HL-60 (cell line): ENCODE data around the gene BRD4.

Source experiments
- DNase-seq, 2 experiments: peaks; one replicate each; pipeline ENCODE4 v3.0.0-alpha.2; 2010 to 2020; ENCODE audit warnings: low read depth in 1 of 2, low spot score in 1 of 2
- H3K27ac ChIP-seq: fragments of 250-450 bp; sonication (Bioruptor Pico); replicated peaks from 2 replicates; pipeline ENCODE4 v1.5.1; 2020; ENCODE audit warnings: mild to moderate bottlenecking, moderate library complexity
- H3K27me3 ChIP-seq: fragments of 250-450 bp; sonication (Bioruptor Pico); 2 replicates; pipeline ENCODE4 v1.5.1; 2021; ENCODE audit warnings: mild to moderate bottlenecking, moderate library complexity; ENCODE audit not compliant: insufficient read depth, poor library complexity, severe bottlenecking
- H3K4me3 ChIP-seq: replicated peaks from 2 replicates; pipeline ENCODE4 v1.5.1; 2011; ENCODE audit warnings: mild to moderate bottlenecking, control low read depth, low read length; ENCODE audit not compliant: insufficient read depth
- GABPA ChIP-seq: IDR thresholded peaks from 2 replicates; pipeline ENCODE4 v1.6.1; 2012; ENCODE audit warnings: low read depth
- POLR2AphosphoS5 ChIP-seq: IDR thresholded peaks from 2 replicates; pipeline ENCODE4 v1.6.1; 2012; ENCODE audit warnings: low read depth
- SPI1 ChIP-seq: IDR thresholded peaks from 2 replicates; pipeline ENCODE4 v1.6.1; 2012; ENCODE audit warnings: low read depth, mild to moderate bottlenecking, borderline replicate concordance
- TF ChIP-seq, protein P1 (sequence below): IDR thresholded peaks from one replicate; pipeline ENCODE4 v1.5.1; 2011; ENCODE audit warnings: low read length, control low read depth, inconsistent platforms; ENCODE audit not compliant: insufficient read depth
- TF ChIP-seq, protein P2 (sequence below): IDR thresholded peaks from 2 replicates; pipeline ENCODE4 v1.6.1; 2012; ENCODE audit warnings: low read depth; ENCODE audit not compliant: insufficient replicate concordance

Gene BRD4

DNA sequence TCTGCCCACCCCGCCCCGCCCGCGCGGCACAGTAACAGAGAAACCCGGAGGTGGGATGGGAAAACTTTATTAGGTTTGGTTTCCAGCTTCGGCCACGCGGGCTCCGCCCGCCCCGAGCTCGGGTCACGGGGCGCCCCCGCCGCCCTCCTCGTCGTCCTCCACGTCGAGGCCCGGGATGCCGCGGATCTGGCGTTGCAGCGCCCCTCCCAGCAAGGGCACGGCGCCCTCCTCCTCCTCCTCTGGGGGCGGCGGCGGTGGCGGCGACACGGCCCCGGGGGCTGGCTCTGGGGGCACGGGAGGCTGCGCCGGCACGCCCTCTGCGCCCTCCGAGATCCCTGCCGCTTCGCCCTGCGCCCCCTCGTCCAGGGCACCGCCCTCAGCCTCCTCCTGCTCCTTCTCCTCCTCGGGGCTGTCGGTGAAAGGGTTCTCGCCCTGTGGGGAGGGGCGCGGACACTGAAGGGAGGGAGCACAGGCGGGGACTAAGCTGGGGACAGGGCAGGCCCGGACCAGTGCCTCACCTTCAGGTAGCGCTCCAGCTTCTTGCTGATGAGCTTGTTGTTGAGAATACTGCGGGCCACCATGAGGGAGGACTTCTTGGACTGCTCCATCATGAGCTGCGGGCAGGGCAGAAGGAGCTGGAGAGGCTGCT, 47.8 kb upstream of the BRD4 start:
- DNase-seq = peak in 1 of 2 experiments; percentile 48
- H3K27me3 ChIP-seq = no peaks in the 10 kb centered on the region
- peak overlapping the region; percentile 65 for H3K4me3 ChIP-seq
- no peak for TF ChIP-seq POLR2AphosphoS5
- TF ChIP-seq, protein P1, sequence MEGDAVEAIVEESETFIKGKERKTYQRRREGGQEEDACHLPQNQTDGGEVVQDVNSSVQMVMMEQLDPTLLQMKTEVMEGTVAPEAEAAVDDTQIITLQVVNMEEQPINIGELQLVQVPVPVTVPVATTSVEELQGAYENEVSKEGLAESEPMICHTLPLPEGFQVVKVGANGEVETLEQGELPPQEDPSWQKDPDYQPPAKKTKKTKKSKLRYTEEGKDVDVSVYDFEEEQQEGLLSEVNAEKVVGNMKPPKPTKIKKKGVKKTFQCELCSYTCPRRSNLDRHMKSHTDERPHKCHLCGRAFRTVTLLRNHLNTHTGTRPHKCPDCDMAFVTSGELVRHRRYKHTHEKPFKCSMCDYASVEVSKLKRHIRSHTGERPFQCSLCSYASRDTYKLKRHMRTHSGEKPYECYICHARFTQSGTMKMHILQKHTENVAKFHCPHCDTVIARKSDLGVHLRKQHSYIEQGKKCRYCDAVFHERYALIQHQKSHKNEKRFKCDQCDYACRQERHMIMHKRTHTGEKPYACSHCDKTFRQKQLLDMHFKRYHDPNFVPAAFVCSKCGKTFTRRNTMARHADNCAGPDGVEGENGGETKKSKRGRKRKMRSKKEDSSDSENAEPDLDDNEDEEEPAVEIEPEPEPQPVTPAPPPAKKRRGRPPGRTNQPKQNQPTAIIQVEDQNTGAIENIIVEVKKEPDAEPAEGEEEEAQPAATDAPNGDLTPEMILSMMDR = no peak
- TF ChIP-seq, protein P2, sequence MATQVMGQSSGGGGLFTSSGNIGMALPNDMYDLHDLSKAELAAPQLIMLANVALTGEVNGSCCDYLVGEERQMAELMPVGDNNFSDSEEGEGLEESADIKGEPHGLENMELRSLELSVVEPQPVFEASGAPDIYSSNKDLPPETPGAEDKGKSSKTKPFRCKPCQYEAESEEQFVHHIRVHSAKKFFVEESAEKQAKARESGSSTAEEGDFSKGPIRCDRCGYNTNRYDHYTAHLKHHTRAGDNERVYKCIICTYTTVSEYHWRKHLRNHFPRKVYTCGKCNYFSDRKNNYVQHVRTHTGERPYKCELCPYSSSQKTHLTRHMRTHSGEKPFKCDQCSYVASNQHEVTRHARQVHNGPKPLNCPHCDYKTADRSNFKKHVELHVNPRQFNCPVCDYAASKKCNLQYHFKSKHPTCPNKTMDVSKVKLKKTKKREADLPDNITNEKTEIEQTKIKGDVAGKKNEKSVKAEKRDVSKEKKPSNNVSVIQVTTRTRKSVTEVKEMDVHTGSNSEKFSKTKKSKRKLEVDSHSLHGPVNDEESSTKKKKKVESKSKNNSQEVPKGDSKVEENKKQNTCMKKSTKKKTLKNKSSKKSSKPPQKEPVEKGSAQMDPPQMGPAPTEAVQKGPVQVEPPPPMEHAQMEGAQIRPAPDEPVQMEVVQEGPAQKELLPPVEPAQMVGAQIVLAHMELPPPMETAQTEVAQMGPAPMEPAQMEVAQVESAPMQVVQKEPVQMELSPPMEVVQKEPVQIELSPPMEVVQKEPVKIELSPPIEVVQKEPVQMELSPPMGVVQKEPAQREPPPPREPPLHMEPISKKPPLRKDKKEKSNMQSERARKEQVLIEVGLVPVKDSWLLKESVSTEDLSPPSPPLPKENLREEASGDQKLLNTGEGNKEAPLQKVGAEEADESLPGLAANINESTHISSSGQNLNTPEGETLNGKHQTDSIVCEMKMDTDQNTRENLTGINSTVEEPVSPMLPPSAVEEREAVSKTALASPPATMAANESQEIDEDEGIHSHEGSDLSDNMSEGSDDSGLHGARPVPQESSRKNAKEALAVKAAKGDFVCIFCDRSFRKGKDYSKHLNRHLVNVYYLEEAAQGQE = no peak
- no peak for TF ChIP-seq GABPA
- TF ChIP-seq SPI1 = no peak
- H3K27ac ChIP-seq = peak overlapping the region; percentile 53

DNA sequence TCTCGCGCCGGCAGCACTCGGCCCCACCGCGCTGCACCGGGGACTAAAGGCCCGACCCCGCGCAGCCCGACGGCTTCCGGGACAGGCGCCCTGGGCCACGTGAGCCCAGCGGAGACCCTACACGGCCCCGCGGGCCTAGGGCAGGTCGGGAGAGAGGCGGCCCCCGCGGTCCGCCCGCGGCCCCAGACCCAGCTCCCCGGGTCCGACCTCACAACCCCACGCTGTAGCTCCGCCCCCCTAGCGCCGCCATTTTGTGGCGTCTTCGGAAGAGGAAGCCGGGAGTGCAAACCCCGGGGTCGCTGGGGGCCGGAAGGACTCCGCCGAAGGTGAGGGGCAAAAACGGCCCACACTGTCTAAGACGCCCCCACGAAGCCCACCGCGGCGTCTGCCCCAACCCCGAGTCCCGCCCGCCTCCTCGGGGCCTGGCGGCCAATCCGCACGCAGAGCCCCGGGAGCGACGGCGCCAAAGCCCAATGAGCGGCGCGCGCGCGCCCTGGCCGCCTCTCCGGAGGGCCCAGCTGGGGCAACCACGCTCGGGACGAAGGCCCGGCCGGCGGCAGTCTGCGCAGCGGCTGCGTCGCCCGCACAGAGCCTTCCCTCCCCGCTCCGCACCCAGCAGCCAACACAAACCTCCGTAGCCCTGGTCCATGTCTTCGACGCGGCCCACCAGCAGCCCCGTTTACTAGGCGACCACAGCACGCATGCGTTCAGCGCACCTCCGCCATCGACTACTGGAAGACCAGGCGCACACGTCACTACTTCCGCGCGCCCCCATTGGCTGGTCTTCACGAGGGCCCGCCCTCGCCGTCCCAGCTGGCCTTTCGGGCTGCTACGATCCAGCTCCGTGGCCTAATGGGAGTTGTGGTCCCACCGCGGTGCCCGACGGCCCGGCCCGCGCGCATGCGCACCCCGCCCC, 47.0 kb upstream of the BRD4 start, which contains the start of gene AKAP8:
Gene AKAP8, minus strand, starts transcription at position 705 of the 916 bp plus-strand sequence. Its CDS starts 56 bp downstream, at position 649.
- DNase-seq = peak; percentile 97 to 98
- TF ChIP-seq, protein P1 = no peak
- TF ChIP-seq POLR2AphosphoS5 = peak; percentile 94
- peak; percentile 19; the same call in 1 of the 2 replicates for TF ChIP-seq SPI1
- TF ChIP-seq, protein P2 = no peak
- TF ChIP-seq GABPA = no peak; the same call in 1 of the 2 replicates
- H3K27me3 ChIP-seq = no peaks in the 10 kb centered on the region
- H3K4me3 ChIP-seq = peak within 1 kb of the TSS; percentile 80
- peak within 1 kb of the TSS; percentile 96 for H3K27ac ChIP-seq

DNA sequence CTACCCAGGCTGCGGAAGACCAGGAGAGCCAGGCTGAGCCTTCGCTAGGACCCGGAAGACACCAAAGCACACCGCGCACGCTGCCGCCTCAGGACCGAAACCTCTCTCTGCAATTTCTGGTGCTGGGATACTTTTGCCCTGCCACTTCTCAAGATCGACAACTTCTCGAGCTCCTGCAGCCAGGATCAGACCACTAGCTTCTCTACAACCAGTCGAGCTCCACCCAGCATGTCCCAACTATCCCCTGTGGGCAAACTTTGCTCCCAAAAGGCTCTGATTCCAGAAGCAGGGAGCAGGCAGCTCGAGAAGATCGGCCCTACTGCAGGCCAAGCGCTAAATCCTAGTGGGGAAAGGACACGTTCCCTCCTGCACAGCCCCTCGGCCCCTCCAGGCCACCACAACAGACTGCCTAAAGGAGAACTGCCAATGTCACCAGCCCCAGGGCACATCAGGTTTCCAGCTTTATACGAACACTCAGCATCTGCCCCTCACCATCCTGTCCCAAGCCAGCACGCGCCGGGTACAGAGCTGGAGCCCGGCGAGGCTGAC, 46.3 kb upstream of the BRD4 start:
- no peak for TF ChIP-seq SPI1
- 0 out of 2 replicates have a peak, but pooled peaks have one; percentile 25 for TF ChIP-seq POLR2AphosphoS5
- TF ChIP-seq, protein P1 = no peak
- TF ChIP-seq, protein P2 = no peak
- 0 out of 2 replicates have a peak, but pooled peaks have one; percentile 2 for TF ChIP-seq GABPA
- DNase-seq = peak in 1 of 2 experiments; percentile 56

More for the DNA sequence above, 46.3 kb upstream of the BRD4 start:
- H3K27me3 ChIP-seq = no peaks in the 10 kb centered on the region
- H3K27ac ChIP-seq = peak overlapping the region; percentile 96
- H3K4me3 ChIP-seq = peak overlapping the region; percentile 80
